A549 (cell line): ENCODE measurements around the gene OAS3.

Source experiments
- HOXB13 ChIP-seq: fragments of 250-450 bp; sonication (Bioruptor Pico); IDR thresholded peaks from 2 replicates; pipeline ENCODE4 v1.5.0; 2020; ENCODE audit warnings: low read depth, mild to moderate bottlenecking, moderate library complexity
- RFX5 ChIP-seq: fragments of 450-650 bp; IDR thresholded peaks from 2 replicates; pipeline ENCODE4 v1.7.1; 2014; ENCODE audit warnings: antibody characterized with exemption, mild to moderate bottlenecking, moderate library complexity

DNA sequence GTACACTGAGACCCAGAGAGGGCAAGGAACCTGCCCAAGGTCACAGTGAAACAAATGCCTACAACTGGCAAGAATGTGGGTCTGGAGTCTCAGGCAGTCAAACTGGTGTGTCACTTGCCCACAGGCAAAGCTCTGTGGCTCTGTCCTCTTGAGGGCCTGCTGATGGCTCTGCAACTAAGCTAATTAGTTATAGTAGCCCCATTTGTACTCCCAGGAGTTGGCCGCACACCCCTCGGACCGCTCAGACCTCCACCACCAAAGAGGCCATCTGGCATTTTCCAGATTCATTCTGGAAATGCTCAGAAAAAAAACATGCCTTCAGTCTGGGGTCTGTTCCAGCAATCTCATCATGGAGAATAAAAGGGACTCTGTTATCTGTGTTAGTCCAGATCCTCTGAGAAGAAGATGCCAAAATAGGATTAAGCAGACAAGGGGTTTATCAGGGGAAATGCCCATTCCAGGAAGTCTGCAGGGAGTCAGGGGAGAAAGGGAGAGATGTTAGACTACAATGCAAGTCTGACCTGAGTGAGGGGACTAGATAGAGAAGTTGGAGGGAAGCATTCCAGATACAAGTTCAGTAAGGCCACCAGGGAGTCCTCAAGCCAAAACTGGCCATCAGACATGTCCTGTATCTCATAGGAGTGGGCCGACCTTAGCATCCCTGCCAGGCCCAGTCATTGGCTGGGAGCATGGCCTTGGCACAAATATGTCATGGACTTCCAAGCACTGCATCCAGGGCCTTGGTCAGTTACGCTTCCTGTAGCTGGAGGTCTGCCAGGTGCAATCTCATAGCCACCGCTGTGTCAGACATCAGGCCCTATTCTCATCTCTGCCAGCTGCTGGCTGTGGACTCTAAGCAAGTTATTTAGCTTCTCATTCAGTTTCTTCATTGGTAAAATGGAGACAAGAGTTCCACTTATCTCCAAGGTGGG lies 46.9 kb upstream of the OAS3 start:
- no peak for TF ChIP-seq RFX5
- no peak for TF ChIP-seq HOXB13 (CRISPR knock-in tag)
